Mesothelial cell of epicardium (in vitro differentiated cells): ENCODE measurements around the gene SCGB3A1. TPM values are rescaled to one million over a fixed set of nuclear protein-coding genes. Genes with fewer than 3 reads are reported as not detected.

Experiments
- DNase-seq, 2 experiments: peaks; one replicate each; pipeline ENCODE4 v3.0.0; 2021; ENCODE audit warnings: low spot score in 2 of 2; ENCODE audit not compliant: unreplicated experiment in 2 of 2
- H3K27ac Mint-ChIP-seq: 2 replicates; pipeline ENCODE4 v1.8.0; 2021; ENCODE audit warnings: mixed read lengths
- H3K27me3 Mint-ChIP-seq: 2 replicates; pipeline ENCODE4 v1.8.0; 2021; ENCODE audit warnings: low read depth, mixed read lengths
- H3K36me3 Mint-ChIP-seq: 2 replicates; pipeline ENCODE4 v1.8.0; 2021; ENCODE audit warnings: mixed read lengths
- H3K4me1 Mint-ChIP-seq: 2 replicates; pipeline ENCODE4 v1.8.0; 2021; ENCODE audit warnings: mixed read lengths
- H3K4me3 Mint-ChIP-seq: 2 replicates; pipeline ENCODE4 v1.8.0; 2021; ENCODE audit warnings: mild to moderate bottlenecking, moderate library complexity, mixed read lengths
- H3K9me3 Mint-ChIP-seq: 2 replicates; pipeline ENCODE4 v1.8.0; 2021; ENCODE audit warnings: mixed read lengths
- total RNA-seq: library from RNA; stranded (reverse); gene quantifications from 3 replicates; pipeline ENCODE4 v1.2.1, GENCODE V29; 2021
- TF ChIP-seq, protein P1 (sequence below): fragments of 200-600 bp; sonication (generic); IDR thresholded peaks from one replicate; pipeline ENCODE4 v1.5.0; 2021; ENCODE audit warnings: antibody characterized with exemption; ENCODE audit not compliant: unreplicated experiment

SCGB3A1 gene
- total RNA-seq, 1 donor from 2014 or later = 0.63 TPM

DNA sequence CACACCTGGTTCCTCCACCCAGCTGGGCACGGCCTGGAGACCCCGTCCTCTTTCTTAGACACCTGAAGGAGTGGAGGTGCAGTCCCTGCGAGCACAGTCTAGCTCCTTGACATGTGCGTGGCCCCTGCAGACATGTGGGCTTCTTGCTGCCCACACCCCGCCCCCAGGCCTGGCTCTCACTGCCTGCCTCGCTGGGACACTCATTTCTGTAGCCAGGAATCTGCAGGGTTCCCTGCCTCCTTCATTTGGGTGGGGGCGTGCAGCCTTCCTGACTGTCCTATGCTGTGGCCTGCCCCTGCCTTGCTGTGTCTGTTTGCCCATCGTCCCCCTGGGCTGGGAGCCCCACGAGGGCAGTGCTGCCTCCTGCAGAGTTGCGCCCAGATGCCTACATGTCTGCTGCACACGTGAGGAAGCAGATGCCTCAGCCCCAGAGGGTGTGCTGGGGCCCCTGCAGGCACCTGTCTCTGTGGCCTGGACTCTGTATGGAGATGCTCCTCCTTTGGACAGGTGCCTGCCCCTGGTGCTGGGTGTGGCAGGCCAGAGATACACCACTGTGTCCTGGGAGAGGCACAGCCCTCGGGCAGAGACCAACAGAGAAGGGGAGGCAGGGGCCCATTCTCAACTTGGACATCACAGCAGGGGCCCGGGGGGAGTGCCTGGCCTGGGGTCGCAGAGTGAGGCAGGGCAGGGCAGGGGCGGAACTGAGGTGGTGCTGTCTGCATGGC lies 35.5 kb upstream of the SCGB3A1 start:
- Mint-ChIP-seq H3K27me3 (peaks cover 11% of the 10 kb centered on the region), H3K4me3 (no peak overlapping the region), H3K4me1 (no peaks in the 10 kb centered on the region), H3K36me3 (no peaks in the 10 kb centered on the region), H3K9me3 (no peaks in the 10 kb centered on the region), H3K27ac (no peak overlapping the region)
- TF ChIP-seq, protein P1, sequence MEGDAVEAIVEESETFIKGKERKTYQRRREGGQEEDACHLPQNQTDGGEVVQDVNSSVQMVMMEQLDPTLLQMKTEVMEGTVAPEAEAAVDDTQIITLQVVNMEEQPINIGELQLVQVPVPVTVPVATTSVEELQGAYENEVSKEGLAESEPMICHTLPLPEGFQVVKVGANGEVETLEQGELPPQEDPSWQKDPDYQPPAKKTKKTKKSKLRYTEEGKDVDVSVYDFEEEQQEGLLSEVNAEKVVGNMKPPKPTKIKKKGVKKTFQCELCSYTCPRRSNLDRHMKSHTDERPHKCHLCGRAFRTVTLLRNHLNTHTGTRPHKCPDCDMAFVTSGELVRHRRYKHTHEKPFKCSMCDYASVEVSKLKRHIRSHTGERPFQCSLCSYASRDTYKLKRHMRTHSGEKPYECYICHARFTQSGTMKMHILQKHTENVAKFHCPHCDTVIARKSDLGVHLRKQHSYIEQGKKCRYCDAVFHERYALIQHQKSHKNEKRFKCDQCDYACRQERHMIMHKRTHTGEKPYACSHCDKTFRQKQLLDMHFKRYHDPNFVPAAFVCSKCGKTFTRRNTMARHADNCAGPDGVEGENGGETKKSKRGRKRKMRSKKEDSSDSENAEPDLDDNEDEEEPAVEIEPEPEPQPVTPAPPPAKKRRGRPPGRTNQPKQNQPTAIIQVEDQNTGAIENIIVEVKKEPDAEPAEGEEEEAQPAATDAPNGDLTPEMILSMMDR = no peak
- no peak for DNase-seq

DNA sequence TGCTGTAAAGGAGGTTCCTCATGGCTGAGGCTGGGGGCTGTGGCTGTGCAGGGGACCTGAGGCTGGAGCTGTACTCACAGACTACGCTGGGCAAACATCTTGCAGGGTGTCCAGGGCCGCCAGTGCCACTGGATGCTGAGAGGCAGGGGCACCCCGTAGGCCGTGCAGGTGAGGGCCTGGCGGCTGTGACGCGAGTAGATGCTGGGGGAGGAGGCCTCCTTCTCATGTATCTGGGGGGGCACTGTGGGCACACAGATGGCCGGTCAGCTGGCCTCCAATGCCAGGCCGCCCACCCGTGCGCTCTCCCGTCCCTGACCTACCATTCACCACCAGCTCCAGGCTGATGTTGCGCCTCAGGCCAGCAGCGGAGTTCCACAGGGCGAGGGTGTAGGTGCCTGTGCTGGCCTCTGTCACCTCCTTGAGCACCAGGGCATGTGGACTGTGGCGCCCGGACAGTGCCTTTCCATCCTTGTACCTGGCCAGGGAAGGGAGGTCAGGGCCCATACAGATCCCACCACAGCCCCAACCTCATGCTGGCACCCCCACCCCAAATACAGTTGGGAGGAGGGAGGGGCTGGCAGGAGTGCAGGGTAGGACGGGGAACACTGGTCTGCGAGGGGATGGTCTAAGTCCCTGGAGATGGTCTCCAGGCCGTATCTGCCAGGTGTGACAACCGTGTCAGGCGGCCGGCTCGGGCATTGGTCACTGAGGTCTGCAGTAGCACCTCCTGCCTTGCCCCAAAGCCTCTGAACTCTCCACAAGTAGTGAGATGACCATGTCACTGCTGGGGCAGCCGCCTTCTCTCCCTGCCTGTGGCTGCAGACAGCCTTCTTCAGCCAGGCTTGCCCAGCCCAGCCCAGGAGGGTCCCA lies 34.7 kb upstream of the SCGB3A1 start:
- no peak overlapping the region for H3K4me3 Mint-ChIP-seq
- no peak for DNase-seq
- no peaks in the 10 kb centered on the region for H3K36me3 Mint-ChIP-seq
- H3K27ac Mint-ChIP-seq = no peak overlapping the region
- no peaks in the 10 kb centered on the region for H3K4me1 Mint-ChIP-seq
- TF ChIP-seq, protein P1 = no peak
- H3K9me3 Mint-ChIP-seq = no peaks in the 10 kb centered on the region
- peaks cover 13% of the 10 kb centered on the region for H3K27me3 Mint-ChIP-seq

DNA sequence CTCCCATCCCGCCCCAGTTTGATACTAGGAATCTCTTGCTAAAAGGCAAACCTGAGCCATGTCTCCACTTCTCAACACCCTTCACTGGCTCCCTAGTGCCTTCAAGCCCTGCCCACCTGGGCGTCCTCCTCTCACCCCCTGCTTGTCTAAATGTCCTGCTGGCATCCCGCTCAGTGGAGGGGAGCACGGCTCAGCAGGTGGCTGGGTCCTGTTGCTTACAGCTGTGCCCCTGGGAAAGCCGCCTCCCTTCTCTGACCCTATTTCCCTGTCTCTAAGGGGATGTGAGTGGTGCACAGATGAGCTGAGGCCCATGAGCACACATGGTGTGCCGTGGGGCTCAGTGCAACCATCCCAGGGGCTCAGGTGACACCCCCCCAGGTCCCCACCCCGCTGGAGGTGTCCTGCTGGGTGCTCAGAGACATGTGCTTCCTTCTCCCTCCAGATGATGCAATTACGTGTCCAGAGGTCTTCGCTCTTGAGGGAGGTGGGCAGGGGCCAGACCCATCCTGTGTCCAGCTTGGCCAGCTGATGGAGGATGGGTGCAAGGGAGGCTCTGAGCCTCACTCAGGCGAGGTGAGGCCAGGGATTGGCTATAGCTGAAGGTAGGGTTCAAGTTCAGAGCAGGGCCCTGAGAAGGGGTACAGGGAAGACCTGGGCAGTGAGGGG lies 34.0 kb upstream of the SCGB3A1 start:
- DNase-seq = no peak
- no peaks in the 10 kb centered on the region for H3K4me1 Mint-ChIP-seq
- H3K27ac Mint-ChIP-seq = no peak overlapping the region
- TF ChIP-seq, protein P1 = no peak
- no peaks in the 10 kb centered on the region for H3K9me3 Mint-ChIP-seq
- H3K36me3 Mint-ChIP-seq = no peaks in the 10 kb centered on the region
- no peak overlapping the region for H3K4me3 Mint-ChIP-seq
- peaks cover 19% of the 10 kb centered on the region for H3K27me3 Mint-ChIP-seq

DNA sequence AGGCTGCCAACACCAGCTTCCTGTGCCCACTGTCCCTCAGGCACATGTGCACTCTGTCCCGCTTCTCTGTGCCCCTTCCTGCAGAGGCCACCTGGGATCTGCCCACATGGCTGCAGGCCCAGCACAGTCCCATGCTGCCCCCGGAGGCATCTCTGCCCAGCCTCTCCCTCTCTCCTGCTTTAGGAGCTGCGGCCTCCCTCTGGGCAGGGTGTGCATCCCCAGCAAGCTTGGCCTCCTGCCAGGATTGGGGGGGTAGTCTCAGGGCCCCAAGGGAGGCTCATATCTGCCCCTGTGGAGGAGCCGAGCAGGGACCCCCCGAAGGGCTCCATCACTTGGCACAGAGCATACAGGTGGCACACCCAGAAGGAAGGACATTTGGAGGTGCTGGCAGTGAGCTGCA lies 33.3 kb upstream of the SCGB3A1 start:
- Mint-ChIP-seq H3K4me3 (no peak overlapping the region), H3K9me3 (no peaks in the 10 kb centered on the region), H3K27ac (no peak overlapping the region), H3K36me3 (no peaks in the 10 kb centered on the region), H3K4me1 (no peaks in the 10 kb centered on the region), H3K27me3 (peaks cover 26% of the 10 kb centered on the region)
- DNase-seq = no peak
- TF ChIP-seq, protein P1 = no peak

DNA sequence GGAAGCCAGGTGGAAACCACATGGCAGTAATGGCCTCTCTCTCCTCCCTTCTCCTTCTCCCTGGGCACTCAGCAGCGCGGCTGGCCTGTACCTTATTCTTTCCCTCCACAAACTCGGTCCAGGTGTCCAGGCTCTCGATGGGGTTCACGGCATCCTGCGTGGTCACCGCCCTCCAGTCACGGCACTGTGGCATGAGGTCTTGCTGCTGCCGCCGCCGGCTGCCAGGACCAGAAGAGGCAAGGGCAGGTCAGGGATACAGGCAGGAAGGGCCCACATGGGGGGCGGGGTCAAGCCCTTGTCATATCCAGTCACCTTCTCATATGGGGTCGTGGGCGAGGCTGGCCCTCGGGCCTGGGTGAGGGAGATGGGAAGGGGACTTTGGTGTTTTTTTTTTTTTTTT lies 32.5 kb upstream of the SCGB3A1 start:
- H3K27ac Mint-ChIP-seq = no peak overlapping the region

More for the DNA sequence above, 32.5 kb upstream of the SCGB3A1 start:
- Mint-ChIP-seq H3K9me3 (no peaks in the 10 kb centered on the region), H3K4me3 (no peak overlapping the region), H3K27me3 (peaks cover 28% of the 10 kb centered on the region), H3K36me3 (no peaks in the 10 kb centered on the region), H3K4me1 (no peaks in the 10 kb centered on the region)
- no peak for DNase-seq
- TF ChIP-seq, protein P1 = no peak
